H7 (cell line): ENCODE results near the gene FBXO41. TPM values are rescaled to one million over a fixed set of nuclear protein-coding genes. Genes with fewer than 3 reads are reported as not detected.

Source experiments
- DNase-seq: peaks from one replicate; pipeline ENCODE4 v3.0.0; 2012
- H3K27me3 ChIP-seq: 2 replicates; pipeline ENCODE4 v1.6.0; 2011; ENCODE audit warnings: mild to moderate bottlenecking, low read length; ENCODE audit not compliant: control insufficient read depth, insufficient read depth
- H3K36me3 ChIP-seq: replicated peaks from 2 replicates; pipeline ENCODE4 v1.5.1; 2011; ENCODE audit warnings: low read length; ENCODE audit not compliant: control insufficient read depth, insufficient read depth
- H3K4me3 ChIP-seq: 2 replicates; pipeline ENCODE4 v1.5.1; 2011; ENCODE audit warnings: low read depth, mild to moderate bottlenecking, control low read depth, low read length, moderate library complexity; ENCODE audit not compliant: insufficient read depth
- total RNA-seq: library from RNA; depleted of rRNA; stranded (reverse); fragments of >200 nt; shearing (Covaris generic); gene quantifications from 2 replicates; pipeline ENCODE4 v1.2.3, GENCODE V29; 2014; rRNA removed

The FBXO41 gene
- total RNA-seq, 1 experiment from 2014 or later: 2.3 TPM

DNA sequence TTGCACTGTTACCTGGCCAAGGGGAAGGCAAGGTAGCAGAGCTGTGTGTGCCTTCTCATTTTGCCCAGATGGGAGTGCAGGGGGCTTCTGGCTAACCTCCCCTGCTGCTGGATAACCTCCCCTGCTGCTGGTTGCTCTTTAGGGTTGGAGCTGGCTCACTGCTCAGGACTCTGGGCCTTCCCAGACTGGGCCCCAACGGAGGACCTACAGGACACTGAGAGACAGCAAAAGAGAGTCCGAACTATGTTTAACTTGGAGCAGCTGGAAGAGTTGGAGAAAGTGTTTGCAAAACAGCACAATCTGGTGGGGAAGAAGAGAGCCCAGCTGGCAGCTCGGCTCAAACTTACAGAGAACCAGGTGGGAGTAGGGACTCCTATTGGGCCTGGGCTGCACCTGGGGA is 76.0 kb downstream of the FBXO41 start:
- peaks cover 16% of the 10 kb centered on the region for H3K27me3 ChIP-seq
- no peaks in the 10 kb centered on the region for H3K36me3 ChIP-seq
- DNase-seq: no peak
- no peak overlapping the region for H3K4me3 ChIP-seq

DNA sequence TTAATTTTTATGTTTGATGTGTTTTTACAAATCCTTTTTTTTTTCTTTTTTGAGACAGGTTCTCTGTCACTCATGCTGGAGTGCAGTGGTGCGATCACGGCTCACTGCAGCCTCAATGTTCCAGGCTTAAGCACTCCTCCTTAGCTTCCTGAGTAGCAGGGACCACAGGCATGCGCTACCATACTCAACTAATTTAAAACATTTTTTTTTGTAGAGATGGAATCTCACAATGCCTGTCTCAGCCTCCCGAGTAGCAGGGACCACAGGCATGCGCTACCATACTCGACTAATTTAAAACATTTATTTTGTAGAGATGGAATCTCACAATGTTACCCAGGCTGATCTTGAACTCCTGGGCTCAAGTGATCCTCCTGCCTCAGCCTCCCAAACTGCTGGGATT is 78.7 kb downstream of the FBXO41 start:
- no peak for DNase-seq
- H3K36me3 ChIP-seq: no peaks in the 10 kb centered on the region
- H3K4me3 ChIP-seq: no peak overlapping the region
- H3K27me3 ChIP-seq: peaks cover 36% of the 10 kb centered on the region

Other genes starting within 250 kb of the FBXO41 start
- gene SFXN5, start 212.8 kb downstream of the FBXO41 start, total RNA-seq: 19.4 and 23.9 TPM in 2 replicates
- 12.4 and 16.7 TPM in 2 replicates for gene RAB11FIP5, start 171.5 kb downstream of the FBXO41 start, total RNA-seq
- not detected in 2 replicates for gene NOTO, start 81.9 kb downstream of the FBXO41 start, total RNA-seq
- 51.3 and 59.7 TPM in 2 replicates for gene SMYD5, start 70.2 kb downstream of the FBXO41 start, total RNA-seq
- gene PRADC1, start 51.2 kb downstream of the FBXO41 start, total RNA-seq: 17.7 and 19.6 TPM in 2 replicates
- 474 and 529 TPM in 2 replicates for gene CCT7, start 50.2 kb downstream of the FBXO41 start, total RNA-seq
- 0.04 TPM in 1 of 2 replicates, not detected in the other for gene EGR4, start 9.1 kb upstream of the FBXO41 start, total RNA-seq
- 29.7 and 34.1 TPM in 2 replicates for gene ALMS1, start 101.4 kb upstream of the FBXO41 start, total RNA-seq